NCI-H774 (cell line): Measurements from ENCODE around the gene CNTN1.
A peak's percentile ranks its signal among the peaks of the same experiment; 100 is the strongest.

Experiments
- DNase-seq: peaks from one replicate; lab custom pipeline; 2025; lab: John Stamatoyannopoulos, UW

Gene CNTN1

GRCh38 chr12:41120211-41120610 is 428.0 kb downstream of the CNTN1 start:
- peak; percentile 39 for DNase-seq

- DNase-seq, result no peak
Observed at GRCh38 chr12:41121374-41121773, 429.1 kb downstream of the CNTN1 start.
